Measurements from ENCODE around the gene NAGA.
"Not testable (repeated sequence)": the region's sequence is repeated elsewhere in the genome, so short reads cannot be mapped to it uniquely, and the experiment has no call there.

Gene NAGA

GRCh38 chr22:42070517-42071422 lies at the start of gene NAGA:
Gene NAGA, minus strand, starts transcription at chr22:42070812. Its CDS starts 515 bp downstream, at chr22:42070297.
- peak; percentile 98 for FAIRE-seq

DNA sequence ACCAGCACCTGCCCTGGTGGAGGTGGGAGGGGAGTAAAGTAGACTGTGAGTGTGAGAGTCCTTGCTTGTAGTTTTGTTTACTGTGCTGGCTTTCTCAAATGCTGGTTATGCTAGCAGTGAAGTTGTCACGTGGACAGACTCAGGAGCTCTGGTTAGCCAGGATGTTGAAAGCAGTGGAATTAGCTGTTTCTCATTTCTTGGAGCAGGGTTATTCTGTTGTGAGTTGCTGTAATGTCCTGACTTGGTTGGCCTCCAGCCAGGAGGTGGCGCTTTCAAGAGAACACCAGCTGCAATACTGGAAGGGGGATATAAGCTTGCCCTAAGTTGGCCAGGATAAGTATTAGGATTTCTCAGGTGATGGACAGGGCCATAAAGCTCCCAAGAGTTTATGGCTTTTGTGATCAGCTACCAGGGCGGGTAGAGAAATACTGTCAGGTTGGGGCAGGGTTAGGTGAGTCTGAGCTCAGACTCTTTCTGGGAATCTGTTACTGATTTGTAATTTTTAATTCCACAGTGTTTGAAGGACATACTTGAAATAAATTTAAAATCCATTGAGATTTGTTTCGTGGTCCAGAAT lies 46.3 kb upstream of the NAGA start:
- FAIRE-seq: no peak

- not testable (repeated sequence) for FAIRE-seq
Measured at GRCh38 chr22:42115420-42115830, 44.8 kb upstream of the NAGA start.

- no peak for FAIRE-seq
Measured at GRCh38 chr22:42114721-42115120, 44.1 kb upstream of the NAGA start.

GRCh38 chr22:42112793-42113192 lies 42.2 kb upstream of the NAGA start:
- FAIRE-seq: not testable (repeated sequence)

DNA sequence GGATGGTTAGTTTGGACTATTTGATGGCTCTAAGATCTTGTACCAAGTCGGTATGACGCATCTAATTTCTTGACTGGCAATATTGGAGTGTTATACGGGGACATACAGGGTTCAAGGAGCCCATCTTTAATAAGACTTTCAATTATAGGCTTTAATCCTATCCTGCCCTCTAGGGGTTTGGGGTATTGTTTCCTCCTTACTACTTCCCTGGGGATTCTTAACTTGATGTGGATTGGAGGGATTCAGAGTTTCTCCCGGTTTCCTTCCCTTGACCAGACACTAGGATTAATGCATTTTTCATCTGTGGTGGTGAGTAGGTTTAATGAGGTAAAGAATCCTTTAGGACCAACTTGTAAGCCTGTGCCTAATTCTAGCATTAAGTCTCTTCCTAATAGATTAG lies 41.2 kb upstream of the NAGA start:
- no peak for FAIRE-seq

GRCh38 chr22:42108848-42109247 lies 38.2 kb upstream of the NAGA start:
- FAIRE-seq: no peak

GRCh38 chr22:42104332-42104860 lies 33.8 kb upstream of the NAGA start:
- not testable (repeated sequence) for FAIRE-seq

DNA sequence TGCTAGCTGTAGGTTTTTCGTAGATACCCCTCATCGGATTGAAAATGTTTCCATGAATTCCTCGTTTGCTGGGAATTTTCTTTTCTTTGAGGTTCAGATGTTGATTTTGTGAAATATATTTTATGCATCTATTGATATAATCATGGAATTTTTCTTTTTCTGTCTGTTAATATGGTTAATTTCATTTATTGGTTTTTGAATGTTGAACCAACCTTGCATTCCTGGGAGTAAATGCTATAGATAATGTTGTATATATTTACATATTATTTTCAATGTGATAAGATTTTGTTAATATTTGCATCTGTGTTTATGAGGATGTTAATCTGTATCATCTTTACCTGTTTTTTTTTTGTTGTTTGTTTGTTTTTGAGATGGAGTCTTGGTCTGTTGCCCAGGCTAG lies 30.6 kb upstream of the NAGA start:
- FAIRE-seq: no peak

DNA sequence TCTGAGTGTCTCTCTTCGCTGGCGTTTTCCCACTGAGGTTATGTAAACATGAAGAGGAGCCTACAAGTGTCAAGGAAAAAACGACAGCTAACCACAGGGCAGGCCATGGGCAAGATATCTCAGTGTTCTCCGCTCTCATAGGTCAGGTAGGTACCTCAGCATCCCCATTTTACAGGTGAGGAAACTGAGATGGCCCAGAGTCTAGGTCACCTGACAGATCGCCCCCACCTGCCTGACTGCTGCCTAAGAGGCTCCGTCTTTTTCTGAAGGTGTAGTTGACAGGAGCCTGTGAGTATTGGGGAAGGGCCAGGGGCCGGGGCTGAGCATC lies 20.8 kb upstream of the NAGA start:
- FAIRE-seq: no peak

GRCh38 chr22:42090596-42091454 lies 20.2 kb upstream of the NAGA start, which contains the start of gene NDUFA6:
Gene NDUFA6, minus strand, starts transcription at chr22:42090772. Its CDS starts 28 bp downstream, at chr22:42090744.
- peak; percentile 98 for FAIRE-seq

DNA sequence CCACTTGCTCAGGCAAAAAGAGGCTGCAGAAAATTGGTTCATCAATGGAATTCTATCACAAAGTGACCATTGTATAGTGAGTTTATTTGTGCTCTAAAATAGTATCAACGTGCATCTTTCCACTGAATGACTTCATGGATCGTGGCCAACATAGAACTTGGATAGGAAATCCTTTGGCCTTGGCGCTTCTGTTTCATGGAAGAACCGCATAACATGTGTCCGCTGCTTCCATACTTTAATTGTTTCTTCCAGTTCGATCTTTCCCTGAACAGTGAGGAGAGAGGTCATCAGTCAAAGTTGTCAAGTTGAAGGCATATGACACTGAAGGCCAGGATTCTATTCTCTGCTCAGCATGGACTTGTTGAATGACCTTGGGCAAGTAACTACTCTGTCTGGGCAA lies 15.4 kb upstream of the NAGA start:
- FAIRE-seq: no peak

GRCh38 chr22:42084874-42085273 lies 14.3 kb upstream of the NAGA start:
- no peak for FAIRE-seq

- FAIRE-seq: no peak
Measured at GRCh38 chr22:42083119-42083518, 12.5 kb upstream of the NAGA start.

DNA sequence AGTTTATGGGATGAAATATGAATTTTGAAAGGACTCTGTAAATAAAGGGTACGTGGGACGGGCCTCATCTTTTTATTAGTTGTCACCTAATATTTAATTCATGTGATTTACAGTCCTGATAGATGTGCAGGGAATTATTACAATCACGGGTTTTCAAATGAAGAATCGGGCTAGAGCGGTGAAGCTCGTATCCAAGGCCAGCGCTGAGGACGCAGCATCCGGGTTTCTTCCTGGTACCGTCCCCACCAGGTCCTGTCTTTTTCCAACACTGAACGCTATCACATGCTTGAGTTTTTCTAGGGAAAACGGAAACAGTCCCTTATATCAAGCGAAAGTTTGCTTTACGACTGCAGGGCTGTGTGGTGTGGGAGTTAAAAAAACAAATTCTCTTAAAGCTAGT lies 9.7 kb upstream of the NAGA start:
- FAIRE-seq: no peak

DNA sequence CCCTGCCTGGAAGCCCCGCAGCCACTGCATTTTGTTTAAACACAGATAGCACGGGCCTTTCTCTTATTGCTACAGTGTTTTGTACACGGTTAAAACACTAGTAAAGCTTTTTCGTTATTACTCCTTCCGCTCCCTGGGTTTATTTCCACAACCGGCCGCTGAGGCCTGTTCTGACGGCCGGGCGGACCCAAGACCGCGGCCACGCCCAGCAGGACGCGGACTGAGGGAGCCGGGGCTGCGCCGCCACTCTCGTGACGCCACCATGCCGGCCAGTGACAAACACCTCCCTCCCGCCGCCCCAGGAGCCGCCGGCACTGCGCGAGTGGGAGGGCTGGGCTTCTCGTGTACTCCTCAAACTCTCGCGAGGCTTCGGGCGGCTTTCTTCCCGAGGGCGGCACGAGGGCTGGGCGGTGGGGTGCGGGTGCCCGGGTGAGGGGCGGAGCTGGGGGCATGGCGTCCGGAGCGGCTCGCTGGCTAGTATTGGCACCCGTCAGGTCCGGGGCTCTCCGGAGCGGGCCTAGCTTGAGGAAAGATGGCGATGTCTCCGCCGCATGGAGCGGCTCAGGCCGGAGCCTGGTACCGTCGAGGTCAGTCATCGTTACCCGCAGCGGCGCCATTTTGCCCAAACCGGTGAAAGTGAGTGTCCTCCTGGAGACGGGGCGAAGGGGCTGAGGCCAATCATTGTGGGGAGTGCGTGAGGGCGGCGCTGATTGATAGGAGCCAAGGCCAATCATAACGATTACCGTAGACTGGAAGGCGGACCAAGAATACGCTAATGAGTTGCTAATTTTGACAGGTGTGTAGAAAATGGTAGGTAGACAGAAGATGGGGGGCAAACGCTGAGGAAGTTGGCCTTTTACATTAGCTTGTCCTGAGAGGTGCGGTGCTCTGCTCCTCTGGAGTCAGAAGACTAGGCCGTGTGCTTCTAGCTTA lies 9.0 kb upstream of the NAGA start, which contains the start of gene SMDT1:
Gene SMDT1, plus strand, starts transcription at position 382 of the 933 bp plus-strand sequence. Its CDS starts 69 bp downstream, at position 451.
- peak; percentile 93 for FAIRE-seq

DNA sequence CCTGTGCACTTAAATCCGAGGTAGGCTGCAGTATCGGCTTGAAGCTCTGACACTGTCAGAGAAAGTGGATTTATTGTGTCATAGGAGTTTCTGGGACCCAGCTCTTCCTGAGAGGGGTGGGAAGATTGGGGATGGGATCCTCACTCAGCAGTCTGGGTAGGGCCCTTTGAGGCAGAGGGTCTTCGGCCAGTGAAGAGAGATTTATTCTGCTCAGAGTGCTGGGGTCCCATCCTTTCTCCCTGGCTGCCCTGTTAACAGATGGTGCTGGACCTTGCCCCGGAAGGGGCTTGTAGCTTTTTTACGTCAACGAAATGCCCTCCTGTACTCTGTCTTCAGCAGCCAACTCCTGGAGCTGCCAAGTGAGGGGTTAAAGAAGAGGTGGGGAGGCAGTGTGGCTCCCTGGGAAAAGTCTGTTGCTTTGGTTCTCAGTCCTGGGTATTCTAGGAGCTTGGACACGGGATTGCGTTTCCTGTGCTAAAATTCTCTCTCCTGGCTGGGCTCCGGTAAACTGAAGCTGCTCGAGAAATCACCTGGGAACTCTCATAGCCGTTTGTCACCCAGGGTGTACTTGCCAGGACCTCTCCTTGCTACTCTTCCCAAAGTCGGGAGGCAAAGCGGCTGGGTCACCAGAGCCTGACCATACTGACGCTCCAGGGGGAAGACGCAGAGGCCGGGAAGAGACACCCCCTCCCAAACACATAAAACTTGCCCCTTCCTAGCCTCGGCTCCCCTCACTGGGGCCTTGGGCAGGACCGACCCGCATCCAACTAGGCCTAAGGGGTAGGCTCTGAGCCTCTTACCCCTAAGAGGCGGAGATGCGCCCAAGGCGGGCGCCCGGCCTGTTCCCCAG lies 8.1 kb upstream of the NAGA start:
- FAIRE-seq: no peak

DNA sequence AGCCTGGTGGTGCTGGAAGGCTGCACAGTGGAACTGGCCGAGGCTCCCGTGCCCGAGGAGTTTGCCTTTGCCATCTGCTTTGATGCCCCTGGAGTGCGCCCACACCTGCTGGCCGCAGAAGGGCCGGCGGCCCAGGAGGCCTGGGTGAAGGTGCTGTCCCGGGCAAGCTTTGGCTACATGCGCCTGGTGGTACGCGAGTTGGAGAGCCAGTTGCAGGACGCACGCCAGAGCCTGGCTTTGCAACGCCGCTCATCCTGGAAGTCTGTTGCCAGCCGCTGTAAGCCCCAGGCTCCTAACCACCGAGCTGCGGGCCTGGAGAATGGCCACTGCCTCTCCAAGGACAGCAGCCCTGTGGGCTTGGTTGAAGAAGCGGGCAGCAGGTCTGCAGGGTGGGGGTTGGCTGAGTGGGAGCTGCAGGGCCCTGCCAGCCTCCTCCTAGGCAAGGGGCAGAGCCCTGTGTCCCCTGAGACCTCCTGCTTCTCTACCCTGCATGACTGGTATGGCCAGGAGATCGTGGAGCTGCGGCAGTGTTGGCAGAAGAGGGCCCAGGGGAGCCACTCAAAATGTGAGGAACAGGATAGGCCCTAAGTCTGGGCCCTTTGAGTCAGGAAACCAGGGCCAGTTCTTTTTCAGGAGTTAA lies 7.0 kb upstream of the NAGA start:
- FAIRE-seq: no peak

- FAIRE-seq: no peak
Measured at GRCh38 chr22:42076764-42077485, 6.3 kb upstream of the NAGA start.

Measured in A204.1 (cell line).